Measurements from ENCODE around the gene H6PD. TPM values are rescaled to one million over a fixed set of nuclear protein-coding genes. Genes with fewer than 3 reads are reported as not detected.

H6PD gene
- total RNA-seq, 2 experiments from 2014 or later = 7.5 to 7.8 TPM

DNA sequence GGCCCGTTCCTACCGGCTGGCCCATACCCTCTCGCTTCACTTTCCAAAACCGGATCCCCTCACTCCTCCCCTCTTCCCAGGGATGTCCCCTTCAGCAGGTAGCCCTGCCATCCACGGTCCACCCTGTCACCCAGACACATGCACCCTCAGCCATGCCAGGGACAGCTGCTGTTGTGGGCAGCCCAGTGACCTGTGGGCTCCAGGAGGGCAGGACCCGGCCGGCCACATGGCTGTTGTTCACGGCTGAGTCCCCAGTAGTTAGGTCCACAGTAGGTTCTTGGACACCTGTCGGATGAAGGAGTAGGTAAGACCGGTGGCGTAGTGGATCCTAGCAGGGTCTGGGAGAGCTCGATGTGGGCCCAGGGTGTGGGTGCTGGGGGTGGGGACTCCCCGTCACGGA is 70.6 kb downstream of the H6PD start:
- ATAC-seq (no peak), DNase-seq (no peak)
- H3K27ac Mint-ChIP-seq = no peak overlapping the region
- H3K27me3 Mint-ChIP-seq = no peaks in the 10 kb centered on the region
- H3K4me1 Mint-ChIP-seq (ENCODE audit: low read depth) = peaks cover 4% of the 10 kb centered on the region
- TF ChIP-seq, protein P1, sequence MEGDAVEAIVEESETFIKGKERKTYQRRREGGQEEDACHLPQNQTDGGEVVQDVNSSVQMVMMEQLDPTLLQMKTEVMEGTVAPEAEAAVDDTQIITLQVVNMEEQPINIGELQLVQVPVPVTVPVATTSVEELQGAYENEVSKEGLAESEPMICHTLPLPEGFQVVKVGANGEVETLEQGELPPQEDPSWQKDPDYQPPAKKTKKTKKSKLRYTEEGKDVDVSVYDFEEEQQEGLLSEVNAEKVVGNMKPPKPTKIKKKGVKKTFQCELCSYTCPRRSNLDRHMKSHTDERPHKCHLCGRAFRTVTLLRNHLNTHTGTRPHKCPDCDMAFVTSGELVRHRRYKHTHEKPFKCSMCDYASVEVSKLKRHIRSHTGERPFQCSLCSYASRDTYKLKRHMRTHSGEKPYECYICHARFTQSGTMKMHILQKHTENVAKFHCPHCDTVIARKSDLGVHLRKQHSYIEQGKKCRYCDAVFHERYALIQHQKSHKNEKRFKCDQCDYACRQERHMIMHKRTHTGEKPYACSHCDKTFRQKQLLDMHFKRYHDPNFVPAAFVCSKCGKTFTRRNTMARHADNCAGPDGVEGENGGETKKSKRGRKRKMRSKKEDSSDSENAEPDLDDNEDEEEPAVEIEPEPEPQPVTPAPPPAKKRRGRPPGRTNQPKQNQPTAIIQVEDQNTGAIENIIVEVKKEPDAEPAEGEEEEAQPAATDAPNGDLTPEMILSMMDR (IDR thresholded peaks at IDR 0.05) = no peak
- intact Hi-C loops (cut with micrococcal nuclease) = no loop called here
- ChIA-PET CTCF (interaction anchor here (1.6 kb wide), 1 partner anchor 186 kb away, joined by 3 read pairs; no protein-coding TSS in a partner anchor), POLR2A (no interaction called here)
- H3K36me3 Mint-ChIP-seq (ENCODE audit: low read depth) = no peaks in the 10 kb centered on the region
- H3K4me3 Mint-ChIP-seq = no peak overlapping the region
- H3K9me3 Mint-ChIP-seq = no peaks in the 10 kb centered on the region

DNA sequence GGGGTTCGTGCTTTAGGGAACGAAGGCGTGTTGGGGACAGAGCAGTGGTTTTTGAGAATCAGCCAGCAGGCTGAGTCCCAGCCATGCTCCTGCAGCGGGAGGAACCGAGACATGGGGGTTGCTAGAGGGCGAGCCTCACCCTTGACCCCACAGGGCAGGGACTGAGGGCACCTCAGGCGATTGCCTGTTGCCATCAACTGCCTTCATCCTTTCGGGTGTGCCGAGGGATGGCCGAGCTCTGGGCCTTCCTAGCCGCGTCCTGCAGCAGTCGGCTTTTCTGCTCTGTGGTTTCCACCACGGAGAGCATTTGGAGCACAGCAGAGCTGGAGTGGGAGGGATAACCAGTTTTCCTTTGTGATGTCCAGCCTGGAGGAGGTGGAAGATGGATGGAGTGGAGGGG is 71.4 kb downstream of the H6PD start:
- DNase-seq (no peak), ATAC-seq (no peak)
- Mint-ChIP-seq H3K4me3 (no peak overlapping the region), H3K9me3 (no peaks in the 10 kb centered on the region), H3K4me1 (ENCODE audit: low read depth) (no peaks in the 10 kb centered on the region), H3K27ac (no peak overlapping the region), H3K27me3 (no peaks in the 10 kb centered on the region), H3K36me3 (ENCODE audit: low read depth) (no peaks in the 10 kb centered on the region)
- CTCF ChIA-PET = interaction anchor here (1.3 to 1.6 kb wide), 2 partner anchors 150 to 185 kb away, joined by 3 to 4 read pairs; no protein-coding TSS in a partner anchor
- POLR2A ChIA-PET = interaction anchor here (0.6 kb wide), 1 partner anchor 9 kb away, joined by 3 read pairs; no protein-coding TSS in a partner anchor
- TF ChIP-seq, protein P1 (IDR thresholded peaks at IDR 0.05) = no peak
- intact Hi-C loops (cut with micrococcal nuclease) = no loop called here

GRCh38 chr1:9307303-9307702 is 72.7 kb downstream of the H6PD start:
- ATAC-seq (no peak), DNase-seq (no peak)
- Mint-ChIP-seq H3K27me3 (no peaks in the 10 kb centered on the region), H3K36me3 (ENCODE audit: low read depth) (no peaks in the 10 kb centered on the region), H3K9me3 (no peaks in the 10 kb centered on the region), H3K4me1 (ENCODE audit: low read depth) (no peaks in the 10 kb centered on the region), H3K27ac (no peak overlapping the region), H3K4me3 (no peak overlapping the region)
- CTCF ChIA-PET = interaction anchor here (1.0 to 1.3 kb wide), 2 partner anchors 18 to 149 kb away, joined by 4 read pairs; no protein-coding TSS in a partner anchor
- POLR2A ChIA-PET = interaction anchor here (1.3 kb wide), 1 partner anchor 10 kb away, joined by 3 read pairs; no protein-coding TSS in a partner anchor
- TF ChIP-seq, protein P1 (IDR thresholded peaks at IDR 0.05) = no peak
- intact Hi-C loops (cut with micrococcal nuclease) = no loop called here

- no peak for DNase-seq
- Mint-ChIP-seq H3K27me3 (no peaks in the 10 kb centered on the region), H3K36me3 (ENCODE audit: low read depth) (no peaks in the 10 kb centered on the region), H3K4me1 (ENCODE audit: low read depth) (no peaks in the 10 kb centered on the region), H3K27ac (no peak overlapping the region), H3K9me3 (no peaks in the 10 kb centered on the region), H3K4me3 (no peak overlapping the region)
- no peak for ATAC-seq
- intact Hi-C loops (cut with micrococcal nuclease) = no loop called here
- TF ChIP-seq, protein P1 (IDR thresholded peaks at IDR 0.05) = no peak
- ChIA-PET POLR2A (interaction anchor here (1.3 kb wide), 1 partner anchor 9 kb away, joined by 3 read pairs; no protein-coding TSS in a partner anchor), CTCF (interaction anchor here (1.0 to 1.2 kb wide), 2 partner anchors 13 to 19 kb away, joined by 3 to 4 read pairs; no protein-coding TSS in a partner anchor)
Measured at GRCh38 chr1:9308236-9308785, 73.7 kb downstream of the H6PD start.

DNA sequence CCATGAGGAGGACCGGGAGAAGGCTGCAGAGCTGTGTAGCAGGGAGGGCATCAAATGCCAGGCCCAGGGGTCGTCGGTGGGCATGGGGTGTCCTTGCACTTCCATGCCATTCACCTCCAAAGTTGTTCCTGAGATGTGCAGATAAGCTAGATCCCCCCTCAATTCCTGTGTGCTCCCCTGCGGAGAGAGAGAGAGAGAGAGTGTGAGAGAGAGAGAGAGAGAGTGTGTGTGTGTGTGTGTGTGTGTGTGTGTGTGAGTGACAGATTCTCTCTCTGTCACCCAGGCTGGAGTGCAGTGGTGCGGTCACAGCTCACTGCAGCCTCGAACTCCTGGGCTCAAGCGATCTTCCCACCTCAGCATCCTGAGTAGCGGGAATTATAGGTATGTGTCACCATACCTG is 74.5 kb downstream of the H6PD start:
- H3K4me3 Mint-ChIP-seq = no peak overlapping the region
- ChIA-PET CTCF (interaction anchor here (1.2 kb wide), 1 partner anchor 14 kb away, joined by 3 read pairs; no protein-coding TSS in a partner anchor), POLR2A (no interaction called here)
- no peaks in the 10 kb centered on the region for H3K9me3 Mint-ChIP-seq
- intact Hi-C loops (cut with micrococcal nuclease) = no loop called here
- no peak for DNase-seq
- H3K27me3 Mint-ChIP-seq = no peaks in the 10 kb centered on the region
- TF ChIP-seq, protein P1 (IDR thresholded peaks at IDR 0.05) = no peak
- H3K27ac Mint-ChIP-seq = no peak overlapping the region
- H3K4me1 Mint-ChIP-seq (ENCODE audit: low read depth) = no peaks in the 10 kb centered on the region
- no peaks in the 10 kb centered on the region for H3K36me3 Mint-ChIP-seq (ENCODE audit: low read depth)
- ATAC-seq = no peak
